Measurements from ENCODE around the gene RCBTB2.
"Not testable (repeated sequence)": the region's sequence is repeated elsewhere in the genome, so short reads cannot be mapped to it uniquely, and the experiment has no call there.

RCBTB2 gene

GRCh38 chr13:48532506-48533499 lies at the start of gene RCBTB2:
Gene RCBTB2 (minus strand): TSS chr13:48533080. CDS start chr13:48521939, 11,141 bp downstream.
- DNase-seq (ENCODE audit: low read depth in 2 of 2), result peak; percentile 97 to 98

- no peak for DNase-seq (ENCODE audit: low read depth in 2 of 2)
These were observed 49.2 kb upstream of the RCBTB2 start for GRCh38 chr13:48582084-48582483.

- DNase-seq (ENCODE audit: low read depth in 2 of 2), result no peak
These were observed 48.0 kb upstream of the RCBTB2 start for GRCh38 chr13:48580896-48581295.

GRCh38 chr13:48580185-48580803 lies 47.4 kb upstream of the RCBTB2 start:
- DNase-seq (ENCODE audit: low read depth in 2 of 2), result peak; percentile 59 to 67

- DNase-seq (ENCODE audit: low read depth in 2 of 2), result not testable (repeated sequence)
These were observed 47.0 kb upstream of the RCBTB2 start for GRCh38 chr13:48579919-48580180.

- DNase-seq (ENCODE audit: low read depth in 2 of 2), result no peak
These were observed 46.5 kb upstream of the RCBTB2 start for GRCh38 chr13:48579165-48579918.

- no peak for DNase-seq (ENCODE audit: low read depth in 2 of 2)
These were observed 45.8 kb upstream of the RCBTB2 start for GRCh38 chr13:48578516-48579164.

- no peak for DNase-seq (ENCODE audit: low read depth in 2 of 2)
These were observed 43.6 kb upstream of the RCBTB2 start for GRCh38 chr13:48576448-48577010.

- DNase-seq (ENCODE audit: low read depth in 2 of 2), result no peak
These were observed 42.2 kb upstream of the RCBTB2 start for GRCh38 chr13:48575031-48575430.

- DNase-seq (ENCODE audit: low read depth in 2 of 2), result no peak
These were observed 41.3 kb upstream of the RCBTB2 start for GRCh38 chr13:48574041-48574796.

- DNase-seq (ENCODE audit: low read depth in 2 of 2), result no peak
These were observed 40.5 kb upstream of the RCBTB2 start for GRCh38 chr13:48573213-48574007.

GRCh38 chr13:48571126-48571913 lies 38.4 kb upstream of the RCBTB2 start:
- DNase-seq (ENCODE audit: low read depth in 2 of 2), result no peak

GRCh38 chr13:48570216-48570828 lies 37.4 kb upstream of the RCBTB2 start:
- no peak for DNase-seq (ENCODE audit: low read depth in 2 of 2)

GRCh38 chr13:48569104-48569666 lies 36.3 kb upstream of the RCBTB2 start:
- DNase-seq (ENCODE audit: low read depth in 2 of 2), result no peak

- DNase-seq (ENCODE audit: low read depth in 2 of 2), result no peak
These were observed 35.7 kb upstream of the RCBTB2 start for GRCh38 chr13:48568370-48569103.

- no peak for DNase-seq (ENCODE audit: low read depth in 2 of 2)
These were observed 34.9 kb upstream of the RCBTB2 start for GRCh38 chr13:48567515-48568369.

GRCh38 chr13:48564056-48564455 lies 31.2 kb upstream of the RCBTB2 start:
- DNase-seq (ENCODE audit: low read depth in 2 of 2), result no peak

Measured in activated CD4-positive, alpha-beta T cell treated with anti-CD3 and anti-CD28 coated beads for 24 hours (primary cell).